ENCODE results near the gene GTF2H1. TPM values are rescaled to one million over a fixed set of nuclear protein-coding genes. Genes with fewer than 3 reads are reported as not detected.

The GTF2H1 gene
- total and polyA plus RNA-seq, 9 of the 15 experiments (the other 6 are each of a cell fraction or from before 2014, with no cell fraction given) = 56.9 to 126 (median 92.1) TPM

GRCh38 chr11:18384157-18384641, 61.8 kb downstream of the GTF2H1 start (continued):
- no peak for TF ChIP-seq PHTF2 (CRISPR knock-in tag; IDR thresholded peaks at IDR 0.05)
- TF ChIP-seq KLF6 (CRISPR knock-in tag; IDR thresholded peaks at IDR 0.05; ENCODE audit: borderline replicate concordance) = peak; percentile 58; the same call in 1 of the 2 replicates
- no peak for TF ChIP-seq HLTF (IDR thresholded peaks at IDR 0.05)
- 0 out of 2 replicates have a peak, but pooled peaks have one; percentile 34 for TF ChIP-seq ZNF586 (CRISPR knock-in tag; conservative IDR thresholded peaks at IDR 0.05)
- TF ChIP-seq BRD9 (IDR thresholded peaks at IDR 0.05; ENCODE audit: low read depth, partially characterized antibody) = no peak
- TF ChIP-seq KHSRP (IDR thresholded peaks at IDR 0.05) = no peak
- no peak for TF ChIP-seq RUNX1 (IDR thresholded peaks at IDR 0.05; ENCODE audit: low read depth)
- 0 out of 2 replicates have a peak, but pooled peaks have one; percentile 13 for TF ChIP-seq IFI16 (CRISPR knock-in tag; IDR thresholded peaks at IDR 0.05)
- TF ChIP-seq DEAF1 (CRISPR knock-in tag; IDR thresholded peaks at IDR 0.05) = 0 out of 2 replicates have a peak, but pooled peaks have one; percentile 23
- TF ChIP-seq HDAC2 (IDR thresholded peaks at IDR 0.05) = no peak
- no peak; the same call in 1 of the 2 replicates for TF ChIP-seq KAT7 (CRISPR knock-in tag; IDR thresholded peaks at IDR 0.05; ENCODE audit: borderline replicate concordance)
- no peak for TF ChIP-seq SIRT6 (IDR thresholded peaks at IDR 0.05; ENCODE audit: low read depth, low read length)
- no peak; the same call in 1 of the 2 replicates for TF ChIP-seq ETV5 (CRISPR knock-in tag; IDR thresholded peaks at IDR 0.05; ENCODE audit: low read depth)
- TF ChIP-seq ZKSCAN1 (IDR thresholded peaks at IDR 0.05; ENCODE audit: low read depth, low read length) = no peak
- no peak for TF ChIP-seq MYNN (IDR thresholded peaks at IDR 0.05)
- TF ChIP-seq MYNN (CRISPR knock-in tag; IDR thresholded peaks at IDR 0.05) = no peak
- TF ChIP-seq USF2 (CRISPR knock-in tag; IDR thresholded peaks at IDR 0.05) = no peak
- no peak; the same call in 1 of the 2 replicates for TF ChIP-seq MTA3 (IDR thresholded peaks at IDR 0.05; ENCODE audit: borderline replicate concordance)
- TF ChIP-seq DMBX1 (CRISPR knock-in tag; IDR thresholded peaks at IDR 0.05; ENCODE audit: borderline replicate concordance) = 0 out of 2 replicates have a peak, but pooled peaks have one; percentile 49
- TF ChIP-seq ZFX (CRISPR knock-in tag; IDR thresholded peaks at IDR 0.05) = no peak
- TF ChIP-seq L3MBTL2 (IDR thresholded peaks at IDR 0.05) = no peak
- no peak for TF ChIP-seq TSC22D4 (tag; IDR thresholded peaks at IDR 0.05)
- peak; percentile 69; the same call in 1 of the 2 replicates for TF ChIP-seq NFRKB (IDR thresholded peaks at IDR 0.05; ENCODE audit: low read depth)
- TF ChIP-seq ESRRA (IDR thresholded peaks at IDR 0.05; ENCODE audit: borderline replicate concordance, low read depth) = no peak
- 0 out of 2 replicates have a peak, but pooled peaks have one; percentile 11 for TF ChIP-seq ZNF79 (CRISPR knock-in tag; IDR thresholded peaks at IDR 0.05; ENCODE audit: low read depth)
- no peak for TF ChIP-seq HMG20A (CRISPR knock-in tag; conservative IDR thresholded peaks at IDR 0.05)
- no peak for TF ChIP-seq NFXL1 (CRISPR knock-in tag; IDR thresholded peaks at IDR 0.05)
- TF ChIP-seq, protein P1, sequence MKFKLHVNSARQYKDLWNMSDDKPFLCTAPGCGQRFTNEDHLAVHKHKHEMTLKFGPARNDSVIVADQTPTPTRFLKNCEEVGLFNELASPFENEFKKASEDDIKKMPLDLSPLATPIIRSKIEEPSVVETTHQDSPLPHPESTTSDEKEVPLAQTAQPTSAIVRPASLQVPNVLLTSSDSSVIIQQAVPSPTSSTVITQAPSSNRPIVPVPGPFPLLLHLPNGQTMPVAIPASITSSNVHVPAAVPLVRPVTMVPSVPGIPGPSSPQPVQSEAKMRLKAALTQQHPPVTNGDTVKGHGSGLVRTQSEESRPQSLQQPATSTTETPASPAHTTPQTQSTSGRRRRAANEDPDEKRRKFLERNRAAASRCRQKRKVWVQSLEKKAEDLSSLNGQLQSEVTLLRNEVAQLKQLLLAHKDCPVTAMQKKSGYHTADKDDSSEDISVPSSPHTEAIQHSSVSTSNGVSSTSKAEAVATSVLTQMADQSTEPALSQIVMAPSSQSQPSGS (CRISPR knock-in tag; IDR thresholded peaks at IDR 0.05) = no peak

All from K562 (cell line).